ENCODE measurements around the gene ESPNL. TPM values are rescaled to one million over a fixed set of nuclear protein-coding genes. Genes with fewer than 3 reads are reported as not detected.
A peak's percentile ranks its signal among the peaks of the same experiment; 100 is the strongest.

Gene ESPNL
- total and polyA plus RNA-seq, 4 donors, result 0.08 to 0.59 (median 0.35) TPM

GRCh38 chr2:238105506-238106338 lies 5.6 kb downstream of the ESPNL start:
- H3K27me3 ChIP-seq (ENCODE audit: control insufficient read depth in 4 of 4, insufficient read depth in 4 of 4, low read length in 3 of 4), result no peaks in the 10 kb centered on the region

More at GRCh38 chr2:238105506-238106338, 5.6 kb downstream of the ESPNL start:
- no peak for TF ChIP-seq RAD21 (IDR thresholded peaks at IDR 0.05)
- TF ChIP-seq, protein P1, sequence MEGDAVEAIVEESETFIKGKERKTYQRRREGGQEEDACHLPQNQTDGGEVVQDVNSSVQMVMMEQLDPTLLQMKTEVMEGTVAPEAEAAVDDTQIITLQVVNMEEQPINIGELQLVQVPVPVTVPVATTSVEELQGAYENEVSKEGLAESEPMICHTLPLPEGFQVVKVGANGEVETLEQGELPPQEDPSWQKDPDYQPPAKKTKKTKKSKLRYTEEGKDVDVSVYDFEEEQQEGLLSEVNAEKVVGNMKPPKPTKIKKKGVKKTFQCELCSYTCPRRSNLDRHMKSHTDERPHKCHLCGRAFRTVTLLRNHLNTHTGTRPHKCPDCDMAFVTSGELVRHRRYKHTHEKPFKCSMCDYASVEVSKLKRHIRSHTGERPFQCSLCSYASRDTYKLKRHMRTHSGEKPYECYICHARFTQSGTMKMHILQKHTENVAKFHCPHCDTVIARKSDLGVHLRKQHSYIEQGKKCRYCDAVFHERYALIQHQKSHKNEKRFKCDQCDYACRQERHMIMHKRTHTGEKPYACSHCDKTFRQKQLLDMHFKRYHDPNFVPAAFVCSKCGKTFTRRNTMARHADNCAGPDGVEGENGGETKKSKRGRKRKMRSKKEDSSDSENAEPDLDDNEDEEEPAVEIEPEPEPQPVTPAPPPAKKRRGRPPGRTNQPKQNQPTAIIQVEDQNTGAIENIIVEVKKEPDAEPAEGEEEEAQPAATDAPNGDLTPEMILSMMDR (IDR thresholded peaks at IDR 0.05; ENCODE audit: low read depth, low read length, missing input control), result no peak
- no peak for TF ChIP-seq HNF4A (conservative IDR thresholded peaks at IDR 0.05)
- TF ChIP-seq YY1 (IDR thresholded peaks at IDR 0.05), result no peak
- no peak for TF ChIP-seq ZBTB33 (IDR thresholded peaks at IDR 0.05)
- no peak for TF ChIP-seq REST (IDR thresholded peaks at IDR 0.05)
- no peak for TF ChIP-seq EGR1 (IDR thresholded peaks at IDR 0.05; ENCODE audit: low read depth in 2 of 2)
- no peak for TF ChIP-seq TAF1 (conservative IDR thresholded peaks at IDR 0.05)
- TF ChIP-seq FOXA2 (IDR thresholded peaks at IDR 0.05), result no peak
- no peak for TF ChIP-seq GABPA (IDR thresholded peaks at IDR 0.05 in 1 of 2, conservative IDR thresholded peaks at IDR 0.05 in 1 of 2)
- TF ChIP-seq FOXA1 (IDR thresholded peaks at IDR 0.05), result no peak
- no peak for TF ChIP-seq RXRA (IDR thresholded peaks at IDR 0.05)
- TF ChIP-seq NR2F2 (IDR thresholded peaks at IDR 0.05), result no peak
- no peak for TF ChIP-seq MAX (IDR thresholded peaks at IDR 0.05)
- no peak for TF ChIP-seq JUND (IDR thresholded peaks at IDR 0.05)
- TF ChIP-seq HNF4G (IDR thresholded peaks at IDR 0.05), result no peak
- no peak for TF ChIP-seq SP1 (IDR thresholded peaks at IDR 0.05)
- Histone ChIP-seq H3K9me3 (ENCODE audit: control insufficient read depth in 4 of 4, low read length in 3 of 4) (no peaks in the 10 kb centered on the region), H3K36me3 (ENCODE audit: control insufficient read depth in 4 of 4, insufficient read depth in 3 of 4, low read depth in 1 of 4, low read length in 3 of 4) (no peaks in the 10 kb centered on the region), H3K27ac (ENCODE audit: low read depth in 1 of 2, low read length in 2 of 2) (no peak overlapping the region), H3K9ac (ENCODE audit: low read depth in 1 of 2, low read length in 2 of 2) (no peak overlapping the region), H3K4me3 (ENCODE audit: low read depth in 1 of 3, low read length in 3 of 3) (no peak overlapping the region), H3K4me1 (ENCODE audit: control insufficient read depth in 4 of 4, insufficient read depth in 4 of 4, low read length in 3 of 4) (peaks cover 4 to 18% (median 12%) of the 10 kb centered on the region in 4 donors)
- DNase-seq (ENCODE audit: low spot score), result peak; percentile 9
- WGBS, result 91% methylated on average over 28 of the region's 28 CpGs
